B cell (primary cell): ENCODE results near the gene GNGT2. TPM values are rescaled to one million over a fixed set of nuclear protein-coding genes. Genes with fewer than 3 reads are reported as not detected.
A peak's percentile ranks its signal among the peaks of the same experiment; 100 is the strongest.

Source experiments
- ATAC-seq: fragments of 200-7000 bp; cut with Tn5 transposase; one replicate; pipeline ENCODE4 v1.10.0; 2021; ENCODE audit warnings: low read depth, mild to moderate bottlenecking, moderate number of reproducible peaks, moderate library complexity
- CTCF ChIA-PET: fragments of 350-600 bp; sonication (Branson Sonifier 250); formaldehyde crosslinking; loops from one replicate; lab custom pipeline; 2021; ENCODE audit warnings: antibody characterized with exemption, inconsistent platforms; lab: Charles Lee
- POLR2A ChIA-PET: fragments of 350-600 bp; sonication (Branson Sonifier 250); formaldehyde crosslinking; loops from one replicate; lab custom pipeline; 2021; ENCODE audit warnings: antibody characterized with exemption; lab: Charles Lee
- DNase-seq: peaks from one replicate; pipeline ENCODE4 v3.0.0; 2013
- H2AFZ ChIP-seq: 2 replicates; pipeline ENCODE4 v1.6.1; 2012; ENCODE audit warnings: mild to moderate bottlenecking, low read depth, low read length; ENCODE audit not compliant: insufficient read depth, poor library complexity, severe bottlenecking
- H3K27ac ChIP-seq, 2 donors: 1 replicate in 1 of 2; 2 replicates in 1 of 2; pipeline ENCODE4 v1.5.1; 2012 to 2013; ENCODE audit warnings: low read length in 2 of 2, mild to moderate bottlenecking in 2 of 2, moderate library complexity in 1 of 2
- H3K27me3 ChIP-seq, 4 experiments: fragments of 200-600 bp in 1 of 4; sonication (generic) in 1 of 4; replicated peaks in 1 of 4; 1 replicate in 2 of 4; 2 replicates in 2 of 4; pipeline versions ENCODE4 v1.6.1 to v1.7.0; 2013 to 2016; ENCODE audit warnings: low read length in 3 of 4, mild to moderate bottlenecking in 2 of 4, mixed read lengths in 1 of 4, moderate library complexity in 1 of 4; ENCODE audit not compliant: insufficient read depth in 4 of 4, control insufficient read depth in 3 of 4; ENCODE audit errors: control extremely low read depth in 1 of 4
- H3K36me3 ChIP-seq, 2 experiments: replicated peaks in 1 of 2; 1 replicate in 1 of 2; 2 replicates in 1 of 2; pipeline versions ENCODE4 v1.6.1 to v1.7.1; 2013; ENCODE audit warnings: low read length in 1 of 2; ENCODE audit not compliant: insufficient read depth in 2 of 2, control insufficient read depth in 1 of 2; ENCODE audit errors: control extremely low read depth in 1 of 2, extremely low read depth in 1 of 2
- H3K4me1 ChIP-seq, 2 donors: fragments of 200-600 bp in 1 of 2; sonication (generic) in 1 of 2; 1 replicate in 1 of 2; 2 replicates in 1 of 2; pipeline versions ENCODE4 v1.5.1 to v1.6.1; 2013 to 2017; ENCODE audit warnings: low read length in 2 of 2; ENCODE audit not compliant: control insufficient read depth in 2 of 2, insufficient read depth in 2 of 2
- H3K4me2 ChIP-seq: replicated peaks from 2 replicates; pipeline ENCODE3; 2012; ENCODE audit warnings: mild to moderate bottlenecking, low read depth, low read length; ENCODE audit not compliant: poor library complexity, severe bottlenecking
- H3K4me3 ChIP-seq, 5 experiments: fragments of 200-600 bp in 1 of 5; sonication (generic) in 1 of 5; 1 replicate in 3 of 5; 2 replicates in 2 of 5; pipeline versions ENCODE4 v1.5.1 to v1.7.0; 2011 to 2016; ENCODE audit warnings: low read length in 4 of 5, mild to moderate bottlenecking in 4 of 5, low read depth in 2 of 5, control low read depth in 1 of 5, moderate library complexity in 1 of 5; ENCODE audit not compliant: insufficient read depth in 1 of 5; ENCODE audit errors: control extremely low read depth in 1 of 5, extremely low read depth in 1 of 5
- H3K79me2 ChIP-seq: fragments of 200-600 bp; sonication (generic); one replicate; pipeline ENCODE4 v1.6.0; 2016; ENCODE audit warnings: low read length; ENCODE audit not compliant: control insufficient read depth, insufficient read depth
- H3K9ac ChIP-seq: fragments of 200-600 bp; sonication (generic); 2 replicates; pipeline ENCODE4 v1.6.1; 2017; ENCODE audit warnings: mild to moderate bottlenecking, low read length, moderate library complexity
- H3K9me3 ChIP-seq, 3 donors: one replicate each; pipeline versions ENCODE4 v1.6.1 to v1.7.1; 2013; ENCODE audit warnings: low read length in 2 of 3; ENCODE audit not compliant: control insufficient read depth in 2 of 3, insufficient read depth in 1 of 3; ENCODE audit errors: control extremely low read depth in 1 of 3
- H4K20me1 ChIP-seq: 2 replicates; pipeline ENCODE4 v1.6.0; 2012; ENCODE audit warnings: mild to moderate bottlenecking, low read length; ENCODE audit not compliant: insufficient read depth, control insufficient read depth, poor library complexity, severe bottlenecking
- H3K27ac Mint-ChIP-seq: one replicate; pipeline ENCODE4 v1.8.0; 2021; ENCODE audit warnings: mixed read lengths
- H3K27me3 Mint-ChIP-seq: one replicate; pipeline ENCODE4 v1.8.0; 2021; ENCODE audit warnings: mixed read lengths
- H3K4me1 Mint-ChIP-seq: one replicate; pipeline ENCODE4 v1.8.0; 2021; ENCODE audit warnings: mixed read lengths
- H3K4me3 Mint-ChIP-seq: one replicate; pipeline ENCODE4 v1.8.0; 2021; ENCODE audit warnings: mixed read lengths
- H3K9me3 Mint-ChIP-seq: one replicate; pipeline ENCODE4 v1.8.0; 2022; ENCODE audit warnings: mixed read lengths; ENCODE audit not compliant: insufficient read depth
- EZH2 ChIP-seq: IDR thresholded peaks from 2 replicates; pipeline ENCODE4 v1.6.1; 2012; ENCODE audit warnings: borderline replicate concordance, low read depth, mild to moderate bottlenecking, moderate library complexity, low read length; ENCODE audit not compliant: insufficient read depth, poor library complexity, severe bottlenecking
- WGBS: methylation state at CpG from one replicate; pipeline ENCODE4 v1.1.5; 2013; ENCODE audit warnings: missing lambda C conversion rate; ENCODE audit not compliant: insufficient coverage; 5-methylcytosine and 5-hydroxymethylcytosine counted together
- intact Hi-C: fragments of 100-400 bp; cut with micrococcal nuclease; formaldehyde crosslinking; loops from one replicate; pipeline ENCODE4 v1.10.0; 2022
- polyA plus RNA-seq: library from polyadenylated mRNA; depleted of rRNA; stranded (reverse); fragments of >200 nt; gene quantifications from 2 replicates; pipeline ENCODE4 v1.2.3, GENCODE V29; 2012
- total RNA-seq, 2 donors: library from RNA; stranded (reverse); fragments of 120-200 nt in 1 of 2; gene quantifications; 1 replicate in 1 of 2; 2 replicates in 1 of 2; pipeline versions ENCODE4 v1.2.3 to v1.2.4, GENCODE V29; 2013 to 2022
- TF ChIP-seq, protein P1 (sequence below): fragments of 200-600 bp; IDR thresholded peaks from one replicate; pipeline ENCODE4 v1.8.0; 2022; ENCODE audit warnings: antibody characterized with exemption, mild to moderate bottlenecking

Gene GNGT2
- total and polyA plus RNA-seq, 2 donors (not counting 1 experiment from before 2014, with no cell fraction given), result 5.1 to 11.1 TPM

DNA sequence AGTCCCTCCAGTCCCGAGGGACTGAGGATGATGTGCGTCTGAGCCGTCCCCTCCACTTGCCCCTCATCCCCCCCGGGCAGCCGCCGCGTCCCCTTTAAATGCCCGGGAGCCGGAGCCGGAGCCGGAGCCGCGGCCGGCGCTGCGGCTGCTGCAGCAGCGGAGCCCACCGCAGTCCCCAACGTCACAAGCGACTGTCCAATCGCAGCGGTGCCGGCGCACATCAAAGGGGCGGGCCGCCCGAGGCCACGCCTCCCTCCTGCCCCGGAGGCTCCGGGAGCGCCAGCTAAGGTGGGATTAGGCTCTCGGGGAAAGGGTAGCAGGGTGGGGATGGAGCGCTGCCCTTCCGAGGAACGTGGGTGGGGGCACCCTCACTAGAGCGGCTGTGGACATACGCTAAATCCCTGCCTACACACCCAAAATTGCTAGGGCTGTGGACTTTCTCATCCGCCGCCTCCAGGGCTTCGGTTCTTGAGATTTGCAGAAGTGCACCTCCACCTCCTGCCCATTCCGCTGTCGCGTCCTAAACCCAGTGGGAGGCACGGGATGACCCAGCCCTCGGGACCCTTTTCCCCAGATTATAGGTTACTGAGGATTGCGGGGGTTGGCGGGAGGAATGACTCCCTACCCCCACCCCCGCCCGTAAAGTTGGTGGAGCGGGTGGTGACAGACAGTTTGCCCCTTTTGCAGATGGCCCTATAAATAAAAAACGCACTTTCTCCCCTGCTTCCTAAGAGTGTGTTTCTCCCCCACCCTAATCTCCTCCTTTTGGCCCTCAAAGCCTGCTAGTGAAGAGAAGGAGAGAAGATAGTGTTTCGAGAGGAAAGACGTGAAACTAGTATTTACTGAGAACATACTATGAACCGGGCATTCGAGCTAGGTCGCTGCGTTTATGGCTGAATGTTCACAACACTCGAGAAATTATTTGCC, 20.5 kb upstream of the GNGT2 start, which contains the start of gene PHOSPHO1:
Gene PHOSPHO1, minus strand, starts transcription at position 152 of the 927 bp plus-strand sequence. CDS start 4,096 bp downstream, outside the sequence.
- Mint-ChIP-seq H3K27me3 (peaks cover 19% of the 10 kb centered on the region), H3K27ac (peak within 1 kb of the TSS; percentile 78), H3K4me3 (peak within 1 kb of the TSS; percentile 93), H3K4me1 (peaks cover 21% of the 10 kb centered on the region), H3K9me3 (no peaks in the 10 kb centered on the region)
- CTCF ChIA-PET, result interaction anchor here (0.7 to 9.5 kb wide), 4 partner anchors 18 to 165 kb away, joined by 3 to 332 read pairs (median 151); partner anchors contain the start of genes ABI3 and GNGT2
- Histone ChIP-seq H3K36me3 (no peaks in the 10 kb centered on the region), H4K20me1 (peaks cover 5% of the 10 kb centered on the region), H3K4me2 (peak within 1 kb of the TSS; percentile 94), H3K4me3 (peak within 1 kb of the TSS; percentile 62 to 93 (median 63)), H3K9me3 (no peaks in the 10 kb centered on the region), H3K79me2 (no peaks in the 10 kb centered on the region), H3K27me3 (peaks cover 0 to 18% (median 8%) of the 10 kb centered on the region in 4 experiments), H3K27ac (no peak within 1 kb of the TSS), H3K4me1 (peaks cover 25 to 32% of the 10 kb centered on the region in 2 donors), H2AFZ (peak within 1 kb of the TSS; percentile 86), H3K9ac (peak within 1 kb of the TSS; percentile 78)
- WGBS, result 4% methylated on average over 45 of the region's 58 CpGs
- DNase-seq, result peak; percentile 93
- ATAC-seq, result peak; percentile 93
- intact Hi-C loops, result loop anchor here (5.0 kb wide), 2 partner anchors 161 to 536 kb away; no protein-coding TSS in a partner anchor
- TF ChIP-seq, protein P1, sequence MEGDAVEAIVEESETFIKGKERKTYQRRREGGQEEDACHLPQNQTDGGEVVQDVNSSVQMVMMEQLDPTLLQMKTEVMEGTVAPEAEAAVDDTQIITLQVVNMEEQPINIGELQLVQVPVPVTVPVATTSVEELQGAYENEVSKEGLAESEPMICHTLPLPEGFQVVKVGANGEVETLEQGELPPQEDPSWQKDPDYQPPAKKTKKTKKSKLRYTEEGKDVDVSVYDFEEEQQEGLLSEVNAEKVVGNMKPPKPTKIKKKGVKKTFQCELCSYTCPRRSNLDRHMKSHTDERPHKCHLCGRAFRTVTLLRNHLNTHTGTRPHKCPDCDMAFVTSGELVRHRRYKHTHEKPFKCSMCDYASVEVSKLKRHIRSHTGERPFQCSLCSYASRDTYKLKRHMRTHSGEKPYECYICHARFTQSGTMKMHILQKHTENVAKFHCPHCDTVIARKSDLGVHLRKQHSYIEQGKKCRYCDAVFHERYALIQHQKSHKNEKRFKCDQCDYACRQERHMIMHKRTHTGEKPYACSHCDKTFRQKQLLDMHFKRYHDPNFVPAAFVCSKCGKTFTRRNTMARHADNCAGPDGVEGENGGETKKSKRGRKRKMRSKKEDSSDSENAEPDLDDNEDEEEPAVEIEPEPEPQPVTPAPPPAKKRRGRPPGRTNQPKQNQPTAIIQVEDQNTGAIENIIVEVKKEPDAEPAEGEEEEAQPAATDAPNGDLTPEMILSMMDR, result no peak
- no peak for TF ChIP-seq EZH2
- POLR2A ChIA-PET, result interaction anchor here (0.6 to 2.1 kb wide), 3 partner anchors 39 to 1555 kb away, joined by 3 to 9 read pairs (median 3); no protein-coding TSS in a partner anchor
